ENCODE measurements around the gene PPP1R1B. TPM values are rescaled to one million over a fixed set of nuclear protein-coding genes. Genes with fewer than 3 reads are reported as not detected.

PPP1R1B gene
- total and polyA plus RNA-seq, 4 donors = 16.5 to 329 (median 48.0) TPM

DNA sequence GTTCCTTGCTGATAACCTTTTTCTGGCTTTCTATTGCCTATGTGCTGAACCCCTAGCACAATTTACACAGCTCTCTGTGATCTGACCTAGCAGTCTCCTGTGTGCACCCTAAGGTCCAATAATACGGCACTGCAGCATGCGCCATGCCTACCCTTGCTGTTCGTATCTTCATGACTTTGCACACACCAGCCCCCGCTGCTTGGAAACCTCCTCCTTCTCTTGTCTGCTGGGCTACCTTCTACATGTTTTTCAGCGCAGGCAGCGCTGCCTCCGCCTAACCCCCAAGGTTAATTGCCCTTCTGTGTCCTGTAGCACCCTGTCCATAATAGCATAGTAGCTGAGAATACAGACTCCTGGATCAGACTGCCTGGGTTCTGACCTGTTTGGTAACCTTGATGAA is 11.6 kb downstream of the PPP1R1B start:
- DNase-seq (ENCODE audit: low read depth in 4 of 6, low spot score in 6 of 6) = no peak
- no peaks in the 10 kb centered on the region for H3K27me3 ChIP-seq (ENCODE audit: control insufficient read depth, insufficient read depth, low read length)
- H3K4me3 ChIP-seq (ENCODE audit: low read depth, low read length) = peak overlapping the region; percentile 83
- WGBS (ENCODE audit: insufficient coverage) = 88% methylated on average over 6 of the region's 7 CpGs
- H3K36me3 ChIP-seq (ENCODE audit: control insufficient read depth, insufficient read depth, low read length) = peaks cover 3% of the 10 kb centered on the region
- peaks cover 51% of the 10 kb centered on the region for H3K4me1 ChIP-seq (ENCODE audit: control insufficient read depth, insufficient read depth, low read length)
- H3K27ac ChIP-seq (ENCODE audit: low read depth, low read length) = no peak overlapping the region
- no peaks in the 10 kb centered on the region for H3K9me3 ChIP-seq (ENCODE audit: control insufficient read depth, insufficient read depth, low read length)

- WGBS (ENCODE audit: insufficient coverage) = 61% methylated on average over 2 of the region's 2 CpGs
- Histone ChIP-seq H3K4me1 (ENCODE audit: control insufficient read depth, insufficient read depth, low read length) (peaks cover 44% of the 10 kb centered on the region), H3K4me3 (ENCODE audit: low read depth, low read length) (no peak overlapping the region), H3K27me3 (ENCODE audit: control insufficient read depth, insufficient read depth, low read length) (no peaks in the 10 kb centered on the region), H3K27ac (ENCODE audit: low read depth, low read length) (no peak overlapping the region), H3K36me3 (ENCODE audit: control insufficient read depth, insufficient read depth, low read length) (peaks cover 3% of the 10 kb centered on the region), H3K9me3 (ENCODE audit: control insufficient read depth, insufficient read depth, low read length) (no peaks in the 10 kb centered on the region)
- DNase-seq (ENCODE audit: low read depth in 4 of 6, low spot score in 6 of 6) = no peak
Measured at GRCh38 chr17:39639043-39639442, 12.3 kb downstream of the PPP1R1B start.

- WGBS (ENCODE audit: insufficient coverage) = 82% methylated on average over 11 of the region's 11 CpGs
- Histone ChIP-seq H3K4me3 (ENCODE audit: low read depth, low read length) (no peak overlapping the region), H3K4me1 (ENCODE audit: control insufficient read depth, insufficient read depth, low read length) (peaks cover 36% of the 10 kb centered on the region), H3K9me3 (ENCODE audit: control insufficient read depth, insufficient read depth, low read length) (no peaks in the 10 kb centered on the region), H3K27ac (ENCODE audit: low read depth, low read length) (no peak overlapping the region), H3K36me3 (ENCODE audit: control insufficient read depth, insufficient read depth, low read length) (peaks cover 5% of the 10 kb centered on the region), H3K27me3 (ENCODE audit: control insufficient read depth, insufficient read depth, low read length) (no peaks in the 10 kb centered on the region)
- no peak for DNase-seq (ENCODE audit: low read depth in 4 of 6, low spot score in 6 of 6)
Measured at GRCh38 chr17:39639566-39640458, 13.1 kb downstream of the PPP1R1B start.

DNA sequence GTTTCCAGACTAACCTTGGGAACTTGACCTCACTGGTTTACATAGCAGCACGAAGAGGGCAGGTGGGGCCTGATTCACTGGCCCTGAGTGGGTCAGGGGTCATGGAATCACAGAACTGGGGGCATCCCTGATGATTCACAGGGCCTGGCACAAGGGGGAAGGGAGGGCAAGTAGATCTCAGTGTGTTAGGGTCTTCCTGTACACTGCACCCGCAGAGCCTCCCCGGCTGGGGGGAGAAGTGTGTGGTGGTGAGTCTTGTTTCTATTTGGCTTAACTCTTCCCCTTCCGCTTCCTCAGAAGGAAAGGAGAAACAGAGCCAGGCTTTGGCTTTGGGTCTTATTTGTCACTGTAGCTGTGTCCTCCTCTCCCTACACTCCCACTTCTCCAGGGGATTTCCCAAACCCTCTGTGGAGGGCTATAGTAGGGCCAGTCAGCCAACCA is 13.9 kb downstream of the PPP1R1B start:
- peaks cover 3% of the 10 kb centered on the region for H3K36me3 ChIP-seq (ENCODE audit: control insufficient read depth, insufficient read depth, low read length)
- no peak overlapping the region for H3K27ac ChIP-seq (ENCODE audit: low read depth, low read length)
- H3K27me3 ChIP-seq (ENCODE audit: control insufficient read depth, insufficient read depth, low read length) = no peaks in the 10 kb centered on the region
- WGBS (ENCODE audit: insufficient coverage) = 52% methylated on average over 3 of the region's 4 CpGs
- no peak overlapping the region for H3K4me3 ChIP-seq (ENCODE audit: low read depth, low read length)
- H3K9me3 ChIP-seq (ENCODE audit: control insufficient read depth, insufficient read depth, low read length) = no peaks in the 10 kb centered on the region
- DNase-seq (ENCODE audit: low read depth in 4 of 6, low spot score in 6 of 6) = no peak
- peaks cover 38% of the 10 kb centered on the region for H3K4me1 ChIP-seq (ENCODE audit: control insufficient read depth, insufficient read depth, low read length)

DNA sequence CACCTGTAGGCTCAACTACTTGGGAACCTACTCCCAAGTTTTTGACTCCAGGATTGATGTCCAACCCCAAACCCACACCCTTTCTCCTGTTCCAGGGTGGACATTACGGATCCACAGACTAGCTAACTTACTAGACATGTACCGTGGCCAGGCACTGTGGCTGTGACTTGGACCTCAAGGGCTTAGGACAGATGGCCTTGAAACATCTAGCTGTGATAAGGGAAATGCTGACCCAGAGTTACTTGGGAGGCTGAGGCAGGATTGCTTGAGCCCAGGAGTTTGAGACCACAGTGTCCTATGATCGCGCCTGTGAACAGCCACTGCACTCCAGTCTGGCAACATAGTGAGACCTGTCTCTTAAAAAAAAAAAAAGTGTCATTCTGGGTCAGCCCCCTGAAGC is 14.3 kb downstream of the PPP1R1B start:
- DNase-seq (ENCODE audit: low read depth in 4 of 6, low spot score in 6 of 6) = no peak
- H3K27ac ChIP-seq (ENCODE audit: low read depth, low read length) = no peak overlapping the region
- H3K4me3 ChIP-seq (ENCODE audit: low read depth, low read length) = no peak overlapping the region
- no peaks in the 10 kb centered on the region for H3K9me3 ChIP-seq (ENCODE audit: control insufficient read depth, insufficient read depth, low read length)
- peaks cover 2% of the 10 kb centered on the region for H3K36me3 ChIP-seq (ENCODE audit: control insufficient read depth, insufficient read depth, low read length)
- no peaks in the 10 kb centered on the region for H3K27me3 ChIP-seq (ENCODE audit: control insufficient read depth, insufficient read depth, low read length)
- H3K4me1 ChIP-seq (ENCODE audit: control insufficient read depth, insufficient read depth, low read length) = peaks cover 38% of the 10 kb centered on the region
- 98% methylated on average over 4 of the region's 4 CpGs for WGBS (ENCODE audit: insufficient coverage)

- H3K9me3 ChIP-seq (ENCODE audit: control insufficient read depth, insufficient read depth, low read length) = no peaks in the 10 kb centered on the region
- no peak overlapping the region for H3K27ac ChIP-seq (ENCODE audit: low read depth, low read length)
- no peak overlapping the region for H3K4me3 ChIP-seq (ENCODE audit: low read depth, low read length)
- WGBS (ENCODE audit: insufficient coverage) = 73% methylated on average over 2 of the region's 7 CpGs
- DNase-seq (ENCODE audit: low read depth in 4 of 6, low spot score in 6 of 6) = no peak
- H3K27me3 ChIP-seq (ENCODE audit: control insufficient read depth, insufficient read depth, low read length) = no peaks in the 10 kb centered on the region
- peaks cover 31% of the 10 kb centered on the region for H3K4me1 ChIP-seq (ENCODE audit: control insufficient read depth, insufficient read depth, low read length)
- H3K36me3 ChIP-seq (ENCODE audit: control insufficient read depth, insufficient read depth, low read length) = peaks cover 2% of the 10 kb centered on the region
Measured at GRCh38 chr17:39641883-39642282, 15.1 kb downstream of the PPP1R1B start.

GRCh38 chr17:39642291-39643074 is 15.7 kb downstream of the PPP1R1B start:
- H3K27ac ChIP-seq (ENCODE audit: low read depth, low read length) = no peak overlapping the region
- DNase-seq (ENCODE audit: low read depth in 4 of 6, low spot score in 6 of 6) = no peak
- H3K36me3 ChIP-seq (ENCODE audit: control insufficient read depth, insufficient read depth, low read length) = peaks cover 2% of the 10 kb centered on the region
- peaks cover 31% of the 10 kb centered on the region for H3K4me1 ChIP-seq (ENCODE audit: control insufficient read depth, insufficient read depth, low read length)
- no peaks in the 10 kb centered on the region for H3K9me3 ChIP-seq (ENCODE audit: control insufficient read depth, insufficient read depth, low read length)
- 84% methylated on average over 9 of the region's 9 CpGs for WGBS (ENCODE audit: insufficient coverage)
- no peaks in the 10 kb centered on the region for H3K27me3 ChIP-seq (ENCODE audit: control insufficient read depth, insufficient read depth, low read length)
- no peak overlapping the region for H3K4me3 ChIP-seq (ENCODE audit: low read depth, low read length)

GRCh38 chr17:39643271-39643670 is 16.5 kb downstream of the PPP1R1B start:
- Histone ChIP-seq H3K27me3 (ENCODE audit: control insufficient read depth, insufficient read depth, low read length) (no peaks in the 10 kb centered on the region), H3K27ac (ENCODE audit: low read depth, low read length) (no peak overlapping the region), H3K9me3 (ENCODE audit: control insufficient read depth, insufficient read depth, low read length) (no peaks in the 10 kb centered on the region), H3K36me3 (ENCODE audit: control insufficient read depth, insufficient read depth, low read length) (peaks cover 2% of the 10 kb centered on the region), H3K4me1 (ENCODE audit: control insufficient read depth, insufficient read depth, low read length) (peaks cover 24% of the 10 kb centered on the region), H3K4me3 (ENCODE audit: low read depth, low read length) (no peak overlapping the region)
- WGBS (ENCODE audit: insufficient coverage) = 95% methylated on average over 4 of the region's 4 CpGs
- DNase-seq (ENCODE audit: low read depth in 4 of 6, low spot score in 6 of 6) = no peak

GRCh38 chr17:39647256-39647655 is 20.5 kb downstream of the PPP1R1B start:
- WGBS (ENCODE audit: insufficient coverage) = 59% methylated on average over 4 of the region's 5 CpGs
- no peak overlapping the region for H3K27ac ChIP-seq (ENCODE audit: low read depth, low read length)

More at GRCh38 chr17:39647256-39647655, 20.5 kb downstream of the PPP1R1B start:
- no peak for DNase-seq (ENCODE audit: low read depth in 4 of 6, low spot score in 6 of 6)
- peaks cover 22% of the 10 kb centered on the region for H3K4me1 ChIP-seq (ENCODE audit: control insufficient read depth, insufficient read depth, low read length)
- H3K9me3 ChIP-seq (ENCODE audit: control insufficient read depth, insufficient read depth, low read length) = no peaks in the 10 kb centered on the region
- H3K27me3 ChIP-seq (ENCODE audit: control insufficient read depth, insufficient read depth, low read length) = no peaks in the 10 kb centered on the region
- H3K4me3 ChIP-seq (ENCODE audit: low read depth, low read length) = no peak overlapping the region
- peaks cover 12% of the 10 kb centered on the region for H3K36me3 ChIP-seq (ENCODE audit: control insufficient read depth, insufficient read depth, low read length)
